GM12878 (cell line): Measurements from ENCODE around the gene USP11. TPM values are rescaled to one million over a fixed set of nuclear protein-coding genes. Genes with fewer than 3 reads are reported as not detected.

ENCODE experiments used
- ATAC-seq: fragments of 200-7000 bp; cut with Tn5 transposase; 3 replicates; pipeline ENCODE4 v1.9.1; 2020; ENCODE audit warnings: mild to moderate bottlenecking, moderate library complexity
- BruUV-seq: library from RNA; stranded (reverse); fragments of 400-500 nt; replicated peaks from 2 replicates; lab custom pipeline; 2021; lab: Mats Ljungman, UMichigan
- CTCF ChIA-PET: fragments of 300-600 bp; sonication (Branson Sonifier 250); formaldehyde crosslinking; extraction: SDS; loops from one replicate; lab custom pipeline; 2021; ENCODE audit warnings: inconsistent platforms; lab: Yijun Ruan, JAX
- POLR2A ChIA-PET: fragments of 350-600 bp; formaldehyde crosslinking; extraction: SDS; loops from one replicate; lab custom pipeline; 2021; ENCODE audit warnings: inconsistent platforms; lab: Charles Lee
- RAD21 ChIA-PET: fragments of 300-600 bp; sonication (Branson Sonifier 250); formaldehyde crosslinking; loops from one replicate; lab custom pipeline; 2023; ENCODE audit warnings: antibody characterized with exemption; ENCODE audit not compliant: unreplicated experiment; lab: Charles Lee
- SMC1A ChIA-PET: fragments of 300-600 bp; sonication (Branson Sonifier 250); formaldehyde crosslinking; loops from one replicate; lab custom pipeline; 2023; ENCODE audit not compliant: unreplicated experiment, uncharacterized antibody; lab: Charles Lee
- DNase-seq: peaks from one replicate; pipeline ENCODE4 v3.0.0-alpha.2; 2011; ENCODE audit warnings: low read depth, low spot score
- FAIRE-seq: peaks from 3 replicates; lab custom pipeline; 2011; peaks lifted over from hg19 to GRCh38; lab: Jason Lieb, UNC
- H2AFZ ChIP-seq: 2 replicates; pipeline ENCODE4 v1.6.0; 2011; ENCODE audit warnings: low read depth, low read length, control low read depth; ENCODE audit not compliant: control insufficient read depth
- H3K27ac ChIP-seq: 2 replicates; pipeline ENCODE4 v1.5.1; 2011; ENCODE audit warnings: control low read depth; ENCODE audit not compliant: control insufficient read depth, insufficient read depth
- H3K27me3 ChIP-seq, 2 experiments: replicated peaks in 1 of 2; 2 replicates each; pipeline versions ENCODE4 v1.6.0 to v1.6.1; 2011; ENCODE audit warnings: low read length in 1 of 2; ENCODE audit not compliant: control insufficient read depth in 2 of 2, insufficient read depth in 2 of 2
- H3K36me3 ChIP-seq, 2 experiments: 2 replicates each; pipeline ENCODE4 v1.5.1; 2011; ENCODE audit warnings: low read length in 1 of 2; ENCODE audit not compliant: control insufficient read depth in 2 of 2, insufficient read depth in 2 of 2
- H3K4me1 ChIP-seq: 2 replicates; pipeline ENCODE4 v1.6.1; 2011; ENCODE audit warnings: mild to moderate bottlenecking, low read length, moderate library complexity, mixed read lengths; ENCODE audit not compliant: control insufficient read depth, insufficient read depth
- H3K4me2 ChIP-seq: 2 replicates; pipeline ENCODE4 v1.6.0; 2011; ENCODE audit warnings: control low read depth; ENCODE audit not compliant: control insufficient read depth, insufficient read depth
- H3K4me3 ChIP-seq: fragments of 200-600 bp; sonication (generic); 2 replicates; pipeline ENCODE4 v1.5.1; 2016
- H3K79me2 ChIP-seq: 2 replicates; pipeline ENCODE4 v1.6.0; 2011; ENCODE audit warnings: low read length; ENCODE audit not compliant: control insufficient read depth, insufficient read depth
- H3K9ac ChIP-seq: 2 replicates; pipeline ENCODE4 v1.8.0; 2011; ENCODE audit warnings: low read length, control low read depth, mixed read lengths; ENCODE audit not compliant: control insufficient read depth, insufficient read depth
- H3K9me3 ChIP-seq: replicated peaks from 3 replicates; pipeline ENCODE4 v1.5.1; 2011; ENCODE audit warnings: mild to moderate bottlenecking, low read length; ENCODE audit not compliant: control insufficient read depth, insufficient read depth
- H4K20me1 ChIP-seq: 2 replicates; pipeline ENCODE4 v1.6.0; 2011; ENCODE audit not compliant: control insufficient read depth, insufficient read depth
- BACH1 ChIP-seq: fragments of 450-650 bp; IDR thresholded peaks from 2 replicates; pipeline ENCODE4 v1.6.1; 2017; ENCODE audit warnings: mild to moderate bottlenecking, borderline replicate concordance
- BHLHE40 ChIP-seq, 2 experiments: fragments of 450-650 bp in 1 of 2; IDR thresholded peaks; 2 replicates each; pipeline ENCODE4 v1.6.1; 2011 to 2017; ENCODE audit warnings: low read depth in 2 of 2, borderline replicate concordance in 1 of 2, improper control_type of control experiment in 1 of 2, low read length in 1 of 2, mild to moderate bottlenecking in 1 of 2
- CBX5 ChIP-seq: sonication (generic); IDR thresholded peaks from 2 replicates; pipeline ENCODE4 v1.6.1; 2016; ENCODE audit warnings: low read depth, moderate library complexity, mild to moderate bottlenecking, inconsistent platforms
- ESRRA ChIP-seq: IDR thresholded peaks from 2 replicates; pipeline ENCODE4 v1.6.1; 2012; ENCODE audit warnings: mild to moderate bottlenecking, low read length, improper control_type of control experiment
- EZH2 ChIP-seq: IDR thresholded peaks from 2 replicates; pipeline ENCODE4 v1.6.1; 2012; ENCODE audit warnings: low read depth, mild to moderate bottlenecking, control low read depth, inconsistent platforms, low read length, borderline replicate concordance; ENCODE audit not compliant: control insufficient read depth
- HCFC1 ChIP-seq: fragments of 150-350 bp; IDR thresholded peaks from 2 replicates; pipeline ENCODE4 v1.6.1; 2014; ENCODE audit warnings: low read length
- JUND ChIP-seq: IDR thresholded peaks from 2 replicates; pipeline ENCODE4 v1.6.1; 2012; ENCODE audit warnings: low read depth, mild to moderate bottlenecking, low read length, improper control_type of control experiment, moderate library complexity
- KLF5 ChIP-seq: fragments of 450-650 bp; IDR thresholded peaks from 2 replicates; pipeline ENCODE4 v1.6.1; 2014; ENCODE audit warnings: mild to moderate bottlenecking; ENCODE audit not compliant: partially characterized antibody
- MEF2B ChIP-seq: fragments of 450-650 bp; IDR thresholded peaks from 2 replicates; pipeline ENCODE4 v1.6.1; 2018; ENCODE audit warnings: mild to moderate bottlenecking, moderate library complexity; ENCODE audit not compliant: partially characterized antibody, poor library complexity, severe bottlenecking
- NBN ChIP-seq: fragments of 450-650 bp; IDR thresholded peaks from 2 replicates; pipeline ENCODE4 v1.6.1; 2016
- NFXL1 ChIP-seq: fragments of 450-650 bp; IDR thresholded peaks from 2 replicates; pipeline ENCODE4 v1.6.1; 2017; ENCODE audit warnings: antibody characterized with exemption, mild to moderate bottlenecking, borderline replicate concordance
- RAD51 ChIP-seq: fragments of 450-650 bp; IDR thresholded peaks from 2 replicates; pipeline ENCODE4 v1.6.1; 2016; ENCODE audit warnings: moderate library complexity, mild to moderate bottlenecking, inconsistent platforms
- RELA ChIP-seq: fragments of 450-650 bp; IDR thresholded peaks from 2 replicates; pipeline ENCODE4 v1.8.0; 2014; ENCODE audit warnings: borderline replicate concordance; ENCODE audit not compliant: partially characterized antibody
- RFX5 ChIP-seq: IDR thresholded peaks from 2 replicates; pipeline ENCODE4 v1.6.1; 2011; ENCODE audit warnings: low read depth, low read length, improper control_type of control experiment
- SIN3A ChIP-seq: IDR thresholded peaks from 2 replicates; pipeline ENCODE4 v1.6.1; 2012; ENCODE audit warnings: low read depth, low read length, improper control_type of control experiment
- SREBF1 ChIP-seq: IDR thresholded peaks from 2 replicates; pipeline ENCODE4 v1.6.1; 2012; ENCODE audit warnings: mild to moderate bottlenecking, low read length
- TCF12 ChIP-seq: IDR thresholded peaks from 2 replicates; pipeline ENCODE4 v1.6.1; 2011; ENCODE audit warnings: low read depth, mild to moderate bottlenecking, low read length
- WGBS: methylation state at CpG from one replicate; pipeline ENCODE4 v1.1.6; 2016; ENCODE audit warnings: low lambda C conversion rate; ENCODE audit not compliant: insufficient replicate concordance, insufficient coverage; ENCODE audit errors: missing lambda C conversion rate; 5-methylcytosine and 5-hydroxymethylcytosine counted together
- in situ Hi-C: fragments of 300-500 bp; cut with MboI; formaldehyde crosslinking; loops from 9 replicates; pipeline ENCODE4 v1.14.3; 2018; ENCODE audit warnings: mixed read lengths
- intact Hi-C: fragments of 100-400 bp; cut with micrococcal nuclease; formaldehyde crosslinking; loops from one replicate; pipeline ENCODE4 v1.14.2; 2022; ENCODE audit not compliant: unreplicated experiment
- polyA plus RNA-seq, 11 experiments: library from polyadenylated mRNA; depleted of rRNA in 4 of 11; unstranded in 6 of 11; stranded (reverse) in 5 of 11; fragments of >200 nt; fragmentation: Nextera tagmentation in 4 of 11; fragmentation: Illumina TruSeq in 1 of 11; extraction: Ambion mirVana in 4 of 11; extraction: Trizol in 1 of 11; gene quantifications; 1 replicate in 1 of 11; 2 replicates in 10 of 11; pipeline versions ENCODE4 v1.2.1 to v1.2.3, GENCODE V29; 2011 to 2016; ENCODE audit warnings: inconsistent platforms in 2 of 11, missing spikeins in 2 of 11, low read depth in 1 of 11
- total RNA-seq, 4 experiments: library from RNA; depleted of rRNA in 3 of 4; stranded (reverse); fragments of >200 nt in 3 of 4; fragmentation: Illumina TruSeq in 1 of 4; extraction: Trizol in 1 of 4; gene quantifications; 2 replicates each; pipeline versions ENCODE4 v1.2.1 to v1.2.3, GENCODE V29; 2013 to 2021
- TF ChIP-seq, protein P1 (sequence below): fragments of 450-650 bp; IDR thresholded peaks from 2 replicates; pipeline ENCODE4 v1.6.1; 2017; ENCODE audit warnings: mild to moderate bottlenecking, low read depth, inconsistent platforms; ENCODE audit not compliant: poor library complexity, severe bottlenecking
- TF ChIP-seq, protein P2 (sequence below): fragments of 450-650 bp; IDR thresholded peaks from 2 replicates; pipeline ENCODE4 v1.6.1; 2016; ENCODE audit warnings: mild to moderate bottlenecking

USP11 gene
- total and polyA plus RNA-seq, 10 of the 15 experiments (the other 5 are each of a cell fraction or from before 2014, with no cell fraction given), result 3.3 to 44.0 (median 20.9) TPM

DNA sequence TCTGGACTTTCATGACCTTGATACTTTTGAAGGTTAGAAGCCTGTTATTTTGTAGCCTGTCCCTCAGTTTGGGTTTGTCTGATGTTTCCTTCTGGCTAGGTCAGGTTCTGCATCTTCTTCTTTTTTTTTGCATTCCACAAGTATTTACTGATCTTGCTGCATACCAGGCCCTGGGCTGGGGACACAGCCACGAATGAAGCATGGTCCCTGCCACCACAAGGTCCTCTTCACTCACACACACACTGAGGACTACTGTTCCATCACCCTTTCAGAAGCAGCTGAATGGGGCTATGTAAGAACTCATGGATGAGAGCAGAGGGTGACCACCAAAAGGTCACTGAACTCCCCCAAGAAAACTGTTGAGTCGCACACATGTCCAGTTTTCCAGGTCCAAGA, 39.2 kb downstream of the USP11 start:
- H3K79me2 ChIP-seq, result no peaks in the 10 kb centered on the region
- no peak overlapping the region for H2AFZ ChIP-seq
- WGBS, result 48% methylated on average over 2 of the region's 2 CpGs
- POLR2A ChIA-PET, result interaction anchor here (0.7 kb wide), 2 partner anchors 265 to 337 kb away, joined by 5 to 7 read pairs; no protein-coding TSS in a partner anchor
- no peaks in the 10 kb centered on the region for H3K9me3 ChIP-seq
- RAD21 ChIA-PET, result no interaction called here
- H3K27me3 ChIP-seq, result peaks cover 0 to 1% of the 10 kb centered on the region in 2 experiments; a peak in 1 of 4 replicates
- CTCF ChIA-PET, result no interaction called here
- FAIRE-seq, result no peak
- H3K9ac ChIP-seq, result no peak overlapping the region
- no peaks in the 10 kb centered on the region for H3K36me3 ChIP-seq
- in situ Hi-C loops (no loop called here), intact Hi-C loops (no loop called here)
- no peak overlapping the region for H3K4me3 ChIP-seq
- H3K4me1 ChIP-seq, result no peaks in the 10 kb centered on the region
- TF ChIP-seq CBX5 (no peak), HCFC1 (no peak), NBN (no peak), RAD51 (no peak), JUND (no peak), BHLHE40 (IDR thresholded peaks at IDR 0.05; ENCODE audit: borderline replicate concordance in 1 of 2, low read depth in 2 of 2, low read length in 1 of 2) (no peak), SREBF1 (no peak), BACH1 (no peak), SIN3A (no peak), MEF2B (no peak), EZH2 (no peak), ESRRA (no peak), TCF12 (no peak), NFXL1 (no peak), RELA (no peak), RFX5 (no peak), KLF5 (no peak)
- TF ChIP-seq, protein P1, sequence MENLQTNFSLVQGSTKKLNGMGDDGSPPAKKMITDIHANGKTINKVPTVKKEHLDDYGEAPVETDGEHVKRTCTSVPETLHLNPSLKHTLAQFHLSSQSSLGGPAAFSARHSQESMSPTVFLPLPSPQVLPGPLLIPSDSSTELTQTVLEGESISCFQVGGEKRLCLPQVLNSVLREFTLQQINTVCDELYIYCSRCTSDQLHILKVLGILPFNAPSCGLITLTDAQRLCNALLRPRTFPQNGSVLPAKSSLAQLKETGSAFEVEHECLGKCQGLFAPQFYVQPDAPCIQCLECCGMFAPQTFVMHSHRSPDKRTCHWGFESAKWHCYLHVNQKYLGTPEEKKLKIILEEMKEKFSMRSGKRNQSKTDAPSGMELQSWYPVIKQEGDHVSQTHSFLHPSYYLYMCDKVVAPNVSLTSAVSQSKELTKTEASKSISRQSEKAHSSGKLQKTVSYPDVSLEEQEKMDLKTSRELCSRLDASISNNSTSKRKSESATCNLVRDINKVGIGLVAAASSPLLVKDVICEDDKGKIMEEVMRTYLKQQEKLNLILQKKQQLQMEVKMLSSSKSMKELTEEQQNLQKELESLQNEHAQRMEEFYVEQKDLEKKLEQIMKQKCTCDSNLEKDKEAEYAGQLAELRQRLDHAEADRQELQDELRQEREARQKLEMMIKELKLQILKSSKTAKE, result no peak
- TF ChIP-seq, protein P2, sequence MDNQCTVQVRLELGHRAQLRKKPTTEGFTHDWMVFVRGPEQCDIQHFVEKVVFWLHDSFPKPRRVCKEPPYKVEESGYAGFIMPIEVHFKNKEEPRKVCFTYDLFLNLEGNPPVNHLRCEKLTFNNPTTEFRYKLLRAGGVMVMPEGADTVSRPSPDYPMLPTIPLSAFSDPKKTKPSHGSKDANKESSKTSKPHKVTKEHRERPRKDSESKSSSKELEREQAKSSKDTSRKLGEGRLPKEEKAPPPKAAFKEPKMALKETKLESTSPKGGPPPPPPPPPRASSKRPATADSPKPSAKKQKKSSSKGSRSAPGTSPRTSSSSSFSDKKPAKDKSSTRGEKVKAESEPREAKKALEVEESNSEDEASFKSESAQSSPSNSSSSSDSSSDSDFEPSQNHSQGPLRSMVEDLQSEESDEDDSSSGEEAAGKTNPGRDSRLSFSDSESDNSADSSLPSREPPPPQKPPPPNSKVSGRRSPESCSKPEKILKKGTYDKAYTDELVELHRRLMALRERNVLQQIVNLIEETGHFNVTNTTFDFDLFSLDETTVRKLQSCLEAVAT, result no peak
- no peak overlapping the region for H3K27ac ChIP-seq
- ATAC-seq, result no peak
- no TSS peak for BruUV-seq
- H4K20me1 ChIP-seq, result no peaks in the 10 kb centered on the region
- DNase-seq, result no peak
- SMC1A ChIA-PET, result no interaction called here
- H3K4me2 ChIP-seq, result no peak overlapping the region
